ENCODE measurements around the gene UNC13A. TPM values are rescaled to one million over a fixed set of nuclear protein-coding genes. Genes with fewer than 3 reads are reported as not detected.

UNC13A gene
- total and polyA plus RNA-seq, 3 donors from 2014 or later, result 1.2 to 3.2 (median 2.6) TPM

DNA sequence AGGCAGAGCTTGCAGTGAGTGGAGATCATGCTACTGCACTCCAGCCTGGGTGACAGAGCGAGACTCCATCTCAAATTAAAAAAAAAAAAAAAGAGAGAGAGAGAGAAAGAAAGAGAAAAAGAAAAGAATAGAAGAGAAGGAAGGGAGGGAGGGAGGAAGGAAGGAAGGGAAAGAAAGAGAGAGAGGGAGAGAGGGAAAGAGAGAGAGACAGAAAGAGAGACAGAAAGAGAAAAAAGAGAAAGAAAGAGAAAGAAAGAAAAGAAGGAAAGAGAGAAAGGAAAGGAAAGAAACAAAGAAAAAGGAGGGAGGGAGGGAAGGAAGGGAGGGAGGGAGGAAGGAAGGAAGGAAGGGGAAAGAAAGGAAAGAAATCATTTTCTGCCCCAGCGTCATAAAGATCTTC, 7.0 kb upstream of the UNC13A start:
- no peak for DNase-seq
- intact Hi-C loops (cut with DNase I; ENCODE audit: low total_unique reads), result no loop called here
- whole genome bisulfite sequencing, 2 donors, result 71 to 80% methylated on average over 2 of the region's 2 CpGs
- no peaks in the 10 kb centered on the region for H3K27me3 ChIP-seq
- H3K4me1 ChIP-seq, result no peaks in the 10 kb centered on the region
- H3K36me3 ChIP-seq (ENCODE audit: low read depth, missing control alignments), result no peaks in the 10 kb centered on the region
- no peak overlapping the region for H3K27ac ChIP-seq
- no peak overlapping the region for H3K4me3 ChIP-seq
- no peaks in the 10 kb centered on the region for H3K9me3 ChIP-seq
- TF ChIP-seq POLR2A (IDR thresholded peaks at IDR 0.05), result no peak
- TF ChIP-seq, protein P1, sequence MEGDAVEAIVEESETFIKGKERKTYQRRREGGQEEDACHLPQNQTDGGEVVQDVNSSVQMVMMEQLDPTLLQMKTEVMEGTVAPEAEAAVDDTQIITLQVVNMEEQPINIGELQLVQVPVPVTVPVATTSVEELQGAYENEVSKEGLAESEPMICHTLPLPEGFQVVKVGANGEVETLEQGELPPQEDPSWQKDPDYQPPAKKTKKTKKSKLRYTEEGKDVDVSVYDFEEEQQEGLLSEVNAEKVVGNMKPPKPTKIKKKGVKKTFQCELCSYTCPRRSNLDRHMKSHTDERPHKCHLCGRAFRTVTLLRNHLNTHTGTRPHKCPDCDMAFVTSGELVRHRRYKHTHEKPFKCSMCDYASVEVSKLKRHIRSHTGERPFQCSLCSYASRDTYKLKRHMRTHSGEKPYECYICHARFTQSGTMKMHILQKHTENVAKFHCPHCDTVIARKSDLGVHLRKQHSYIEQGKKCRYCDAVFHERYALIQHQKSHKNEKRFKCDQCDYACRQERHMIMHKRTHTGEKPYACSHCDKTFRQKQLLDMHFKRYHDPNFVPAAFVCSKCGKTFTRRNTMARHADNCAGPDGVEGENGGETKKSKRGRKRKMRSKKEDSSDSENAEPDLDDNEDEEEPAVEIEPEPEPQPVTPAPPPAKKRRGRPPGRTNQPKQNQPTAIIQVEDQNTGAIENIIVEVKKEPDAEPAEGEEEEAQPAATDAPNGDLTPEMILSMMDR (IDR thresholded peaks at IDR 0.05), result no peak

- no peak for TF ChIP-seq POLR2A (IDR thresholded peaks at IDR 0.05)
- TF ChIP-seq, protein P1 (IDR thresholded peaks at IDR 0.05), result no peak
- H3K27me3 ChIP-seq, result no peaks in the 10 kb centered on the region
- intact Hi-C loops (cut with DNase I; ENCODE audit: low total_unique reads), result no loop called here
Measured at GRCh38 chr19:17692566-17692965, 4.4 kb upstream of the UNC13A start.

GRCh38 chr19:17688853-17689595, 870 bp upstream of the UNC13A start:
- peaks cover 16% of the 10 kb centered on the region for H3K4me1 ChIP-seq
- no peak for TF ChIP-seq POLR2A (IDR thresholded peaks at IDR 0.05)
- TF ChIP-seq, protein P1 (IDR thresholded peaks at IDR 0.05), result no peak
- H3K9me3 ChIP-seq, result no peaks in the 10 kb centered on the region
- H3K36me3 ChIP-seq (ENCODE audit: low read depth, missing control alignments), result no peaks in the 10 kb centered on the region
- H3K4me3 ChIP-seq, result no peak overlapping the region
- 65 to 67% methylated on average over 10 of the region's 10 CpGs for WGBS, 2 donors
- H3K27ac ChIP-seq, result no peak overlapping the region
- intact Hi-C loops (cut with DNase I; ENCODE audit: low total_unique reads), result no loop called here
- no peak for DNase-seq
- H3K27me3 ChIP-seq, result no peaks in the 10 kb centered on the region

More at GRCh38 chr19:17692566-17692965, 4.4 kb upstream of the UNC13A start:
- peaks cover 7% of the 10 kb centered on the region for H3K4me1 ChIP-seq
- H3K27ac ChIP-seq, result no peak overlapping the region
- no peak for DNase-seq
- no peak overlapping the region for H3K4me3 ChIP-seq
- H3K9me3 ChIP-seq, result no peaks in the 10 kb centered on the region
- H3K36me3 ChIP-seq (ENCODE audit: low read depth, missing control alignments), result no peaks in the 10 kb centered on the region
- 73 to 81% methylated on average over 4 of the region's 4 CpGs for WGBS, 2 donors

DNA sequence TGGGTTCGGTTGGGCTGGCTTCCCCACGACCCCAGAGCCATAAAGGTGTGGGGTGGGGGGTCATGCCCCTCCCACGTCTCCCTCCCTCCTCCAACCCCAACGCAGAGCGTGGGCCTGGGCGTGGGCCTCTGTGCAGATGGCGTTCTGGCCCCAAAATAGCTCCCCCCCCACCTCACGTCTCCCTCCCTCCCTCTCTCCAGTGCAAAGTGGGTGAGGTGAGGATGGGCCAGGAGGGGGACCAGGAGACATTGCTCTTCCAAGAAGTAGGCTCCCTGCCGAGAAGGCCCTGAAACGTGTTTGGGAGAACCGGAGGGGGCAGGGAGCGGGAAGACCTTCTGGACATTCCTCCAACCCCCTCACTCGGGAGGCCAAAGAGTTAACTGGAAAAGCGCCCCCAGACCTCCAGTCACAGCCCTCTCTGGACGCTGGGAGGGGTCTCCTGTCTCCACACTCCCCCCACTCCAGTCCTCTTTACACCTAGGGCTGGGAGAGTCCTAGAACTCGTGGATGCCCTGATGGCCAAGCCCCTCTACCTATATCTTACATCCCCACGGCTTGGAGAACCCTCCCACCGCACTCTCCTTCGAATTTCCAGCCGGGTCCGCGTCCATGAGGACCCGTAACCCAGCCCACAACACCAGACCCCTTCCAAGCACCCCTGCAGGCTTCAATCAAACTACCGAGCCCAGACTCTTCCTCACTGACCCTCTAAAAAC, 855 bp downstream of the UNC13A start:
- 1 to 7% methylated on average over 9 to 24 of the region's 24 CpGs for WGBS, 2 donors

More for the DNA sequence above, 855 bp downstream of the UNC13A start:
- H3K36me3 ChIP-seq (ENCODE audit: low read depth, missing control alignments), result no peaks in the 10 kb centered on the region
- intact Hi-C loops (cut with DNase I; ENCODE audit: low total_unique reads), result no loop called here
- H3K4me1 ChIP-seq, result peaks cover 16% of the 10 kb centered on the region
- H3K4me3 ChIP-seq, result peak overlapping the region; percentile 26 to 43
- H3K27ac ChIP-seq, result no peak overlapping the region
- H3K9me3 ChIP-seq, result no peaks in the 10 kb centered on the region
- no peak for DNase-seq
- TF ChIP-seq, protein P1 (IDR thresholded peaks at IDR 0.05), result no peak
- TF ChIP-seq POLR2A (IDR thresholded peaks at IDR 0.05), result no peak
- no peaks in the 10 kb centered on the region for H3K27me3 ChIP-seq
